GM23248 (cell line): ENCODE data around the gene CTDP1. TPM values are rescaled to one million over a fixed set of nuclear protein-coding genes. Genes with fewer than 3 reads are reported as not detected.

Experiments used
- DNase-seq: peaks from one replicate; pipeline ENCODE4 v3.0.0-alpha.2; 2015
- H2AFZ ChIP-seq: fragments of 200-600 bp; sonication (generic); 2 replicates; pipeline ENCODE4 v1.6.1; 2016; ENCODE audit warnings: antibody characterized with exemption
- H3F3A ChIP-seq: fragments of 200-600 bp; sonication (generic); 2 replicates; pipeline ENCODE4 v1.6.1; 2016; ENCODE audit warnings: mild to moderate bottlenecking, antibody characterized with exemption, mixed run types; ENCODE audit not compliant: insufficient read depth
- H3K27ac ChIP-seq: fragments of 200-600 bp; sonication (generic); 2 replicates; pipeline ENCODE4 v1.5.1; 2016; ENCODE audit warnings: mild to moderate bottlenecking
- H3K27me3 ChIP-seq: fragments of 200-600 bp; sonication (generic); replicated peaks from 2 replicates; pipeline ENCODE4 v1.6.1; 2016; ENCODE audit warnings: mild to moderate bottlenecking; ENCODE audit not compliant: insufficient read depth
- H3K36me3 ChIP-seq: fragments of 200-600 bp; sonication (generic); 2 replicates; pipeline ENCODE4 v1.6.1; 2016; ENCODE audit warnings: low read depth, mild to moderate bottlenecking
- H3K4me1 ChIP-seq: fragments of 200-600 bp; sonication (generic); 2 replicates; pipeline ENCODE4 v1.6.1; 2016; ENCODE audit warnings: mild to moderate bottlenecking; ENCODE audit not compliant: insufficient read depth
- H3K4me2 ChIP-seq: fragments of 200-600 bp; sonication (generic); one replicate; pipeline ENCODE4 v1.6.1; 2016; ENCODE audit warnings: mild to moderate bottlenecking; ENCODE audit not compliant: unreplicated experiment
- H3K4me3 ChIP-seq: fragments of 200-600 bp; sonication (generic); 2 replicates; pipeline ENCODE4 v1.5.1; 2016; ENCODE audit warnings: mild to moderate bottlenecking
- H3K79me2 ChIP-seq: fragments of 200-600 bp; sonication (generic); 2 replicates; pipeline ENCODE4 v1.6.1; 2016; ENCODE audit warnings: mild to moderate bottlenecking; ENCODE audit not compliant: insufficient read depth
- H3K9ac ChIP-seq: fragments of 200-600 bp; sonication (generic); 2 replicates; pipeline ENCODE4 v1.6.1; 2016; ENCODE audit warnings: mild to moderate bottlenecking
- H3K9me2 ChIP-seq: fragments of 200-600 bp; sonication (generic); 2 replicates; pipeline ENCODE4 v1.6.1; 2016; ENCODE audit warnings: mixed run types, mild to moderate bottlenecking, moderate library complexity; ENCODE audit not compliant: insufficient read depth
- H3K9me3 ChIP-seq: fragments of 200-600 bp; sonication (generic); one replicate; pipeline ENCODE4 v1.6.1; 2017; ENCODE audit warnings: low read depth
- H4K20me1 ChIP-seq: fragments of 200-600 bp; sonication (generic); 2 replicates; pipeline ENCODE4 v1.6.0; 2016; ENCODE audit not compliant: insufficient read depth
- EZH2 ChIP-seq: fragments of 200-600 bp; sonication (generic); IDR thresholded peaks from 2 replicates; pipeline ENCODE4 v1.6.1; 2018; ENCODE audit warnings: antibody characterized with exemption, mild to moderate bottlenecking; ENCODE audit not compliant: insufficient read depth, poor library complexity, severe bottlenecking
- EZH2phosphoT487 ChIP-seq: fragments of 200-600 bp; sonication (generic); IDR thresholded peaks from 2 replicates; pipeline ENCODE4 v1.6.1; 2018; ENCODE audit warnings: antibody characterized with exemption, moderate library complexity, mild to moderate bottlenecking, low read depth; ENCODE audit not compliant: insufficient read depth
- WGBS, 2 experiments: methylation state at CpG; one replicate each; pipeline ENCODE4 v1.1.6; 2015 to 2017; ENCODE audit warnings: low lambda C conversion rate in 2 of 2, low coverage in 1 of 2; ENCODE audit errors: missing lambda C conversion rate in 2 of 2; 5-methylcytosine and 5-hydroxymethylcytosine counted together
- in situ Hi-C: fragments of 300-500 bp; cut with MboI; formaldehyde crosslinking; loops from 2 replicates; pipeline ENCODE4 v1.15.0; 2020
- polyA plus RNA-seq: library from polyadenylated mRNA; unstranded; fragments of >200 nt; fragmentation: Nextera tagmentation; extraction: Ambion mirVana; gene quantifications from 2 replicates; pipeline ENCODE4 v1.2.1, GENCODE V29; 2016
- total RNA-seq: library from RNA; depleted of rRNA; stranded (reverse); fragments of >200 nt; shearing (Covaris generic); gene quantifications from 2 replicates; pipeline ENCODE4 v1.2.3, GENCODE V29; 2014

The CTDP1 gene
- total and polyA plus RNA-seq, 2 experiments from 2014 or later: 6.7 to 26.0 TPM

DNA sequence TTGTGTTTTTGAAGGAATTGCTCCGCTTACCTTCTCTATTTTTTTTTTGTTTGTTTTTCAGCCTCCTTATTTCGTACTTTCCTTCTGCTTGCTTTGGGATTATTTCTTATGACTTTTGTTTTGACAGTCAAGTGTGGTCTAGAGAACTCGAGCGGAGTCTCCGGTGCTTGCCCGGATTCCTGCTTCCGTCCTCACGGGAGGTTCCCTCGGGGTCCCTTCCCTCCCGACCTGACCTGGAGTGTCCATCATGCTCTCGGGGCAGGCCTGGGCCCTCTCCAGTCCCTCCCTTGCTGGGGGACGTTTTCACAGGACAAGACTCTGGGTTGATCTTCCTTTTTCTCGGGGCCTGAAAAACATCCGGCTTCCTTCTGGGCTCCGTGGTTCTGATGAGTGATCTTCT lies 45.9 kb downstream of the CTDP1 start:
- no peaks in the 10 kb centered on the region for H4K20me1 ChIP-seq
- no peaks in the 10 kb centered on the region for H3K4me1 ChIP-seq
- DNase-seq: no peak
- H3K36me3 ChIP-seq: peaks cover 10% of the 10 kb centered on the region
- no peaks in the 10 kb centered on the region for H3K27me3 ChIP-seq
- H3K27ac ChIP-seq: no peak overlapping the region
- peaks cover 48% of the 10 kb centered on the region for H3K79me2 ChIP-seq
- no peaks in the 10 kb centered on the region for H3K9me2 ChIP-seq
- WGBS, 2 experiments: 97 to 98% methylated on average over 15 of the region's 15 CpGs
- TF ChIP-seq EZH2phosphoT487 (no peak), EZH2 (no peak)
- H3K9me3 ChIP-seq: no peaks in the 10 kb centered on the region
- H2AFZ ChIP-seq: no peak overlapping the region
- H3F3A ChIP-seq: no peaks in the 10 kb centered on the region
- in situ Hi-C loops: no loop called here
- H3K9ac ChIP-seq: no peak overlapping the region
- H3K4me2 ChIP-seq: no peak overlapping the region
- H3K4me3 ChIP-seq: no peak overlapping the region

GRCh38 chr18:79726721-79727120 lies 47.1 kb downstream of the CTDP1 start:
- no peak overlapping the region for H3K27ac ChIP-seq
- H2AFZ ChIP-seq: no peak overlapping the region
- H3K4me3 ChIP-seq: no peak overlapping the region
- in situ Hi-C loops: no loop called here
- no peak for DNase-seq
- no peaks in the 10 kb centered on the region for H3K9me3 ChIP-seq
- no peak for TF ChIP-seq EZH2phosphoT487
- no peak for TF ChIP-seq EZH2
- 91 to 94% methylated on average over 2 to 19 of the region's 20 CpGs for WGBS, 2 experiments
- H3K27me3 ChIP-seq: no peaks in the 10 kb centered on the region
- peaks cover 16% of the 10 kb centered on the region for H3K36me3 ChIP-seq
- peaks cover 51% of the 10 kb centered on the region for H3K79me2 ChIP-seq
- no peaks in the 10 kb centered on the region for H3K4me1 ChIP-seq
- H4K20me1 ChIP-seq: no peaks in the 10 kb centered on the region
- peaks cover under 1% of the 10 kb centered on the region; the same call in 1 of the 2 replicates for H3F3A ChIP-seq
- no peak overlapping the region for H3K4me2 ChIP-seq
- H3K9ac ChIP-seq: no peak overlapping the region
- no peaks in the 10 kb centered on the region for H3K9me2 ChIP-seq

DNA sequence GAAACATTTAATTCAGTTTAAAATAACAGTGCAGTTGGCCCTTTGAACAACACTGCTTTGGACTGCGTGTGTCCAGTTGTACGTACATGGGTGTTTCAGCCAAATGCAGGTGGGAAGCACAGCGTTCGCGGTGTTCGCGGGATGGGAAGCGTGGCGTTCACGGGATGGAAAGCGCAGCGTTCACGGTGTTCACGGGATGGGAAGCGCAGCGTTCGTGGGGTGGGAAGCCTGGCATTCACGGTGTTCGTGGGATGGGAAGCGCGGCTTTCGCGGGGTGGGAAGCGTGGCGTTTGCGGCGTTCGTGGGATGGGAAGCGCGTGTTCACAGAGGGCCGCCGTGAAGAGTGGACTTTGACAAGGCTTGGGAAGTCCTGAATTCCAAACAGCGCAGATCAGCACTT lies 47.6 kb downstream of the CTDP1 start:
- H3F3A ChIP-seq: peaks cover 5% of the 10 kb centered on the region; the same call in 1 of the 2 replicates
- H3K4me2 ChIP-seq: no peak overlapping the region
- H3K9me2 ChIP-seq: no peaks in the 10 kb centered on the region
- in situ Hi-C loops: no loop called here
- no peak overlapping the region for H3K4me3 ChIP-seq
- H3K4me1 ChIP-seq: no peaks in the 10 kb centered on the region
- H3K36me3 ChIP-seq: peaks cover 20% of the 10 kb centered on the region
- TF ChIP-seq EZH2 (no peak), EZH2phosphoT487 (no peak)
- no peaks in the 10 kb centered on the region for H4K20me1 ChIP-seq
- no peak overlapping the region for H3K27ac ChIP-seq
- no peak for DNase-seq
- H2AFZ ChIP-seq: no peak overlapping the region
- H3K9ac ChIP-seq: no peak overlapping the region
- no peaks in the 10 kb centered on the region for H3K27me3 ChIP-seq
- WGBS, 2 experiments: 92 to 99% methylated on average over 30 to 33 of the region's 33 CpGs
- H3K9me3 ChIP-seq: no peaks in the 10 kb centered on the region
- peaks cover 53% of the 10 kb centered on the region for H3K79me2 ChIP-seq

DNA sequence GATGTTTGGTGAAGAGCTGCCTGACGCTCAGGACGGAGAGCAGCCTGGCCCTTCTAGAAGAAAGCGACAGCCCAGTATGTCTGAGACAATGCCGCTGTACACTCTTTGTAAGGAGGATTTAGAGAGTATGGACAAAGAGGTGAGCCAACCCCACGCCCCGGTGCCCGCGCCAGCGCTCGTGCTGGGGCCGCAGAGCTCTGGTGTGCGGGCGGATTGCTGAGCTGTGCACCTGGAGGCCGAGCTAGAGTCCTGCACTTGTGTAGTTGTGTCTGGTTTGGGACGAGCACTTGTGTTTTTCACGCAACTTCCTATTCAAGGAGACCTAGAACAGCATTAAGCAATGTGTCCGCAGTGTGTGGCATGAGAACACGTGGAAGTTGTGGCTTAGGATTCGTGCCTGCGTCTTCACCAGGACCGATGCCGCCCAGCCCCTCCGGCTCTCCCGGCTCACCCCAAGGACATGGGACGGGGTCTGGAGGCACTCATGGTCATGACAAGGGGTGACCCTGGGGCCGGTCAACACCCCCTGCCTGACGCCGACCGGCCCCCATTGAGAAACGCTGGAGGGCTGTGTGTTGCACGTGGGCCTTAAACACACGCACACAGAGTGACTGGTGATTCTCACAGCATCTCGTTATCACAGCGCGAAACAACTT lies 49.5 kb downstream of the CTDP1 start:
- Histone ChIP-seq H3K4me3 (no peak overlapping the region), H3K9me3 (no peaks in the 10 kb centered on the region), H3F3A (peaks cover 5% of the 10 kb centered on the region; the same call in 1 of the 2 replicates), H3K9ac (no peak overlapping the region), H3K36me3 (peaks cover 33% of the 10 kb centered on the region), H3K4me2 (no peak overlapping the region), H3K27ac (no peak overlapping the region), H3K27me3 (no peaks in the 10 kb centered on the region), H2AFZ (no peak overlapping the region), H3K9me2 (no peaks in the 10 kb centered on the region), H4K20me1 (no peaks in the 10 kb centered on the region), H3K4me1 (no peaks in the 10 kb centered on the region), H3K79me2 (peaks cover 44% of the 10 kb centered on the region)
- no peak for DNase-seq
- in situ Hi-C loops: no loop called here
- WGBS, 2 experiments: 97 to 98% methylated on average over 35 of the region's 35 CpGs
- TF ChIP-seq EZH2 (no peak), EZH2phosphoT487 (no peak)
